Vagina (tissue), 2 donors: Measurements from ENCODE around the gene WDR59.

Source experiments
- POLR2A ChIP-seq, 2 donors: fragments of 450-650 bp; IDR thresholded peaks; one replicate each; pipeline ENCODE4 v1.6.1; 2017; ENCODE audit warnings: antibody characterized with exemption in 2 of 2, mild to moderate bottlenecking in 2 of 2, moderate library complexity in 2 of 2
- POLR2AphosphoS5 ChIP-seq, 2 donors: sonication (generic); formaldehyde crosslinking; IDR thresholded peaks; one replicate each; pipeline ENCODE4 v1.9.0; 2017; ENCODE audit warnings: antibody characterized with exemption in 2 of 2, mild to moderate bottlenecking in 2 of 2, low read depth in 1 of 2; ENCODE audit not compliant: insufficient read depth in 1 of 2
- TF ChIP-seq, protein P1 (sequence below), 3 experiments: fragments of 450-650 bp in 2 of 3; fragments of 200-600 bp in 1 of 3; sonication (generic) in 1 of 3; IDR thresholded peaks; one replicate each; pipeline ENCODE4 v1.5.1; 2017 to 2019; ENCODE audit warnings: antibody characterized with exemption in 3 of 3, mild to moderate bottlenecking in 2 of 3, moderate library complexity in 2 of 3

DNA sequence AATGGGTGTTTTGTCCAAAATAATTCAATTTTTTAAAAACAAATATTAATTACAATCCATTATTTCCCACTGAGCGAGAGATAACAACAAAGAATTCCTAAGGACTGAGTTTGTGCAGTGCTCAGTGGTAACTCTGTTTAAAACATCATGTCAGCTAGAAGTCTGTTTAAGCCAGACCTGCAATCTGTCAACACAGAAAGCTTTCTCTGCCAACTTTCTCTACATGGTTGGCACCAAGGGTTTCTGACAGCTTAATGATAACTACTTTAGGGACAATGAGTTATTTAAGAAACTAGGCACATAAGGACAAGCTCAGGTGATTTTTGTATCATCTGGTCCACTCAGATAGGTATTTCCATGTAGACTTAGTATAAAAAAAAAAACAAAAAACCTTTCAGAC lies 81.8 kb downstream of the WDR59 start:
- TF ChIP-seq, protein P1, sequence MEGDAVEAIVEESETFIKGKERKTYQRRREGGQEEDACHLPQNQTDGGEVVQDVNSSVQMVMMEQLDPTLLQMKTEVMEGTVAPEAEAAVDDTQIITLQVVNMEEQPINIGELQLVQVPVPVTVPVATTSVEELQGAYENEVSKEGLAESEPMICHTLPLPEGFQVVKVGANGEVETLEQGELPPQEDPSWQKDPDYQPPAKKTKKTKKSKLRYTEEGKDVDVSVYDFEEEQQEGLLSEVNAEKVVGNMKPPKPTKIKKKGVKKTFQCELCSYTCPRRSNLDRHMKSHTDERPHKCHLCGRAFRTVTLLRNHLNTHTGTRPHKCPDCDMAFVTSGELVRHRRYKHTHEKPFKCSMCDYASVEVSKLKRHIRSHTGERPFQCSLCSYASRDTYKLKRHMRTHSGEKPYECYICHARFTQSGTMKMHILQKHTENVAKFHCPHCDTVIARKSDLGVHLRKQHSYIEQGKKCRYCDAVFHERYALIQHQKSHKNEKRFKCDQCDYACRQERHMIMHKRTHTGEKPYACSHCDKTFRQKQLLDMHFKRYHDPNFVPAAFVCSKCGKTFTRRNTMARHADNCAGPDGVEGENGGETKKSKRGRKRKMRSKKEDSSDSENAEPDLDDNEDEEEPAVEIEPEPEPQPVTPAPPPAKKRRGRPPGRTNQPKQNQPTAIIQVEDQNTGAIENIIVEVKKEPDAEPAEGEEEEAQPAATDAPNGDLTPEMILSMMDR (IDR thresholded peaks at IDR 0.05), result no peak
- TF ChIP-seq POLR2A (IDR thresholded peaks at IDR 0.05) (no peak), POLR2AphosphoS5 (IDR thresholded peaks at IDR 0.05; ENCODE audit: insufficient read depth in 1 of 2, low read depth in 1 of 2) (no peak)
